Stimulated activated CD8-positive, alpha-beta memory T cell treated with anti-CD3 and anti-CD28 coated beads, Interleukin-7, amount 100 ng/mL, for 24 hours (primary cell): ENCODE data around the gene SERPINI1.

Experiments
- DNase-seq: peaks from one replicate; pipeline ENCODE4 v3.0.0-alpha.2; 2020; ENCODE audit warnings: low read depth

SERPINI1 gene

GRCh38 chr3:167734498-167735232 is 856 bp upstream of the SERPINI1 start, which contains the start of gene PDCD10:
Gene PDCD10 (minus strand): TSS chr3:167734892. CDS start chr3:167720157, 14,735 bp downstream.
- peak; percentile 91 for DNase-seq

- DNase-seq: no peak
Observed at GRCh38 chr3:167736264-167736787, 805 bp downstream of the SERPINI1 start.

GRCh38 chr3:167736997-167737396 is 1.5 kb downstream of the SERPINI1 start:
- DNase-seq: no peak

DNA sequence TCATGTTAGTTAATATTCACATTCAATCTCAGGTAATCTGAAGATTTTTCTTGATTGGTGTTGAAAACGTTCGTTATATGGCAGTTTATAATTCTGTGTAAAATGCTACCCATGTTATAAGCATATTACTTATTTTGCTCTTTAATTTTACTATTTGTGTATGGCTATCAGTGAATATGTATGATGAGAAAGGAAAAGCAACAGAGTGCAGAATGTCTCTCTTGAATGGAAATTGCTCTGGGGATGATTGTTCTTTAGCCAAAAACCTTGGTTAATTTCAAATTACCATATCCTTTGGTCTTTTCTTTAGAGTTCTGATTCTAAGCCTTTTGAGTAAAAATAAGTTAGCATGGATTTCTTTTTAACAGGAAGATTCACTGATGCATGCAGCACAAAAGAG is 2.5 kb downstream of the SERPINI1 start:
- DNase-seq: no peak

DNA sequence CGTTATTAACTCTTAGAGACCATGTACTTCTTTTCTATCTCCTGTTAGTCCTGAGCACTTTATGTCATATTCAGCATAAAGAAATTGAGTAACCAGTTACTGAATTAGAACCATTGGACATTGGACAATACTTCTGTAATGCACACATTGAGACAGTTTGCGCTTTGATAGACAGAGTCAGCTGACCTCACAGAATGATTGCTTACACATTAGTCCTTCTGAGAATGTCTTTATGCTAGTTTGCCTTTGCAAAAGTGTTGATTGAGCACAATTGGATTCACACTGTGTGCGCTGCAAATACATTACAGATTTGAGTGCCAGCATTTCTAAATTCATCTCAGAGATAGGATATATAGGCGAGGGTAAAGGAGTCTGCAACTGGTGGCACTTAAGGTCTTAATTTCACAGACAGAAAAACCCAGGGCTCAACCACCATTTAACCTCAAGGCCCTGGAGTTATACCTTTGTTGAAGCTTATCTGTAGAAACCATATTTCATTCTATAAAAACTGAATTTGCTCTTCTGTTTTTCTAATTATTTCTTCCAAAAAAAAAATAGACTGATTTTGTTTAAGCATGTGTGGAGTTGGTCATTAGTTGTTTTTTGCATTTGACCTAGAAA is 3.8 kb downstream of the SERPINI1 start:
- DNase-seq: no peak

GRCh38 chr3:167740961-167741587 is 5.6 kb downstream of the SERPINI1 start:
- no peak for DNase-seq

GRCh38 chr3:167742338-167742737 is 6.8 kb downstream of the SERPINI1 start:
- DNase-seq: no peak

GRCh38 chr3:167743799-167744198 is 8.3 kb downstream of the SERPINI1 start:
- no peak for DNase-seq

DNA sequence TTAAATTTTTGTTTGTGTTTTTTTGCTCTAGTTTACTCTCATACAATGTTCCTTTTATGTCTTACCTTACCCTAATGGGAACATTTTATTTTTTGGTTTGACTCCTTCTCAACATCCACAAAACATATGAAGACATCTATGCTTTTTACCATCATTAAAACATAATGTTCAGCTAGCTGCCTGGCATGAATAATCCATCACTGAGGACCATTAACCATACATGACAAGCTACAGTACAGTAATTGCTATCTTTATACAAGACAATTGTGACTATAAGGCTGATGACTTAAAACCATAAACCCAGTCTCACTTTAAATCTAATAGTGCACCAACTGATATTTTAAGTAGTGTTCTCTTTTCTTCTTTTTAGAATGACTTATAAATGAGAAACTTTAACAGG is 13.7 kb downstream of the SERPINI1 start:
- DNase-seq: no peak

DNA sequence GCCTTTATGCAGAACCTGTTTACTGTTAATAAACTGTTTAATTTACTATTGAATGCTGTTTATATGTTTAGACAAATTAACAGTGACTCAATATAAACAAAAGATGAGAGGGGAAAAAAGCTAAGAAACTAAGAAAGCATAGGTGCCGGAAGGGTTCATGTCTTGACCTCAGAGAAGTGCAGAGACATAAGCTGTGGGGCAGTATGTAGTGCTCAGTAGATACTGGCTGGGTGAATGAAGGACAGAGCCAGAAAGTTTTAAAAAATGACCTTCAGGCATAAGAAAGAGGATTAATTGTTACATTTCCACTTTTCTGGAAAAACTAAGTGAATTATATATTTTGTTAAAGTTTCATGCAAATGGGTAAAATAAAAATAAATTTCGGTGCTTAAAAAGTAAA is 14.2 kb downstream of the SERPINI1 start:
- no peak for DNase-seq

DNA sequence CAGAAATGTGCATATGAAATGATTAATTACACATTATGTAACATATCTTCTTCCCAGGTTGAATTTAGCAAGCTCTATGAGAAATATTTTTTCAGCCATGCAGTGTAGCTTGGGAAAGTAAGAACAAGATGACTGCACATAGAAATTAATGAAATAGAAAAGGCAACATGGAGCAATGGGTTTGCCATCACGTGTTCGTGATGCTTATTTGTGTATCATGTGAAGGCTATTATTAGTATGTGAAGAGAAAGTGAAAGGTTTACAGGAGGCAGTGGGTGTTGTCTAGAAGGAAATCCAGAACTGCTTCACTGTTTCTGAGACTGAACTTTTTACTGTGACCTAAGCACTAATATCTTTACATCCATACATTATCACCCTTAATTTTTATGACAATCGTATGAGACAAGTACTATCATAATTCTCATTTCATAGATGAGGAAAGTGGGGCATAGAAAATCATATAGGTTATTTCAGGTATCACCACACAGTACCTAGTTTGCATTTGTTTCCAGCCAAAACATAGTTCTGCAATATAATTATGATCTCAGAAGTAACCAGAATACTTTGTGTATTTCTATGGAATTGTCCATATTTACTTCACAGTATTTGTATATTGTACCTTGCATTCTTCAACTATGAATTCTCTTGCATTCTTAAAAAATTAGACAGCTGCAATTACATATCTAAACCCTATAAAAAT is 14.9 kb downstream of the SERPINI1 start:
- no peak for DNase-seq

GRCh38 chr3:167754049-167754448 is 18.5 kb downstream of the SERPINI1 start:
- no peak for DNase-seq

DNA sequence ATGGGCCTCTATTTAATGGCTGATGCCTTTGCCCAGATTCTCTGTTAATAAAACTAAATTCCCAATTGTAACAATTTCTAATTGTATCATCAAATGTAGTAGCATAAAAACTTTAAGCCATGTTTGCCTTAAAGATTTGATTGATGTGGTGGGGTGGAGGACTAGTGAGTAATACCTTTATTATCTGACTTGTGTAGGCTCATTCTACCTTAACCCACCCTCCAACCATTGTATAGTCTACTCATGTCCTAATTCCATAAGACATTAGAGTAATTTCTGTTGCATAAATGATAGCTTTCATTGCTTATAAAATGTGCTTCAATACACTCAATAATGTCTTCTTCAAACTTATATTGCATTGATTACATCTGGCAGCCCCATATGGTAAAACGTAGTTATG is 25.8 kb downstream of the SERPINI1 start:
- no peak for DNase-seq

DNA sequence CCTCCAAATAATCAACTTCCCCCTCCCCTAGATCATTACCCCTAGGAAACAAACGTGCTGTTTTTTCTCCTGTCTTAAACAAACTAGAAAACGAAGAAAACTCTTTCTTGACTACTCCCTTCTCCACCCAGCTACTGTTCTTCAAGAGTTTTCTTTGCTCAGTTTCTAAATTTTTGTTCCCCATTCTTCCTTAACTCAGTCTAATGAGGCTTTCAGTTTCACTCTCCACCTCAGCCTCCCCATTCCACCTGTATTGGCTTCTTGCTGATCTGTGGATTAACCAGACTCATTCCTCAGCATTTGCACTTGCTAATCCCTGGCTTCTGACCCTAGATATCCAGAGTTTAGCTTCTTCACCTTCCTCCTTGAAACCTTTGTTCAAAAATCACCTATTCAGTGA is 26.8 kb downstream of the SERPINI1 start:
- DNase-seq: no peak

DNA sequence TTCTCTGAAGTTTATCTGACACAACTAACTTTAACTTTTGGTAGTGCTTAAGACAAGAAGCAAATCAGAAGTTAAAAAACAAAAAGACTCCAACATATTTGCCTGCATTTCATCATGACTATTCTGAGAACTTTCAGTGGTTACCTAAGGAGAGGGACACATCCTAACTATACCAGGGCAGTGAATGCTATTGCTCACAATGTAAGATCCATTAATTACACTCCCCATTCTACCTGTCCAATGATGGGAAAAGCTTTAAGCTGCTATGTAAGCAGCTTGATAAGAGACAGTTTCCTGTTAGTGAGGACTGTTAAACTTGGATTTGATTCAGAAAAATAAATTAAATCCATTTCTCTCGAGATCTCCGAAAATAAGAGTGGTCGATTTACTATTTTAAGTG is 37.5 kb downstream of the SERPINI1 start:
- DNase-seq: no peak

DNA sequence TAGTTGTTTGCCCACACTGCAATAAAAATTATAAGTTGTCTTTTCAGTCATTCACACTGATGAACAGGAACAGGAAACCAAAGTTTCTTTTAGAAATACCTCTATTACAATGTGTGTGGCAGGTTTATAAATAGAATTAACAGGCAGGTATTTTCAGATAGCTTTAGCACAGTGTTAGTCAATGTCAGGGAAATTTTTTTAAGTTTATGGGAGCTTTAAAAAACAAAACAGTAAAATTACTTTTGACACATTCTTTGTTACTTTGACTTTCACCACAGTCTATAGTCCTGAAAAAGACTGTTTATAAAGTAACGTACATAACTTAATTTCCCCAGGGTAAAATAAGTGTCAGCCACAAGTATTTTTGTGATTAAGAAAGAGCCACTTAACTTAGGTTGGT is 38.1 kb downstream of the SERPINI1 start:
- DNase-seq: no peak

- no peak for DNase-seq
Observed at GRCh38 chr3:167776066-167776685, 40.7 kb downstream of the SERPINI1 start.

GRCh38 chr3:167777356-167777755 is 41.8 kb downstream of the SERPINI1 start:
- no peak for DNase-seq

DNA sequence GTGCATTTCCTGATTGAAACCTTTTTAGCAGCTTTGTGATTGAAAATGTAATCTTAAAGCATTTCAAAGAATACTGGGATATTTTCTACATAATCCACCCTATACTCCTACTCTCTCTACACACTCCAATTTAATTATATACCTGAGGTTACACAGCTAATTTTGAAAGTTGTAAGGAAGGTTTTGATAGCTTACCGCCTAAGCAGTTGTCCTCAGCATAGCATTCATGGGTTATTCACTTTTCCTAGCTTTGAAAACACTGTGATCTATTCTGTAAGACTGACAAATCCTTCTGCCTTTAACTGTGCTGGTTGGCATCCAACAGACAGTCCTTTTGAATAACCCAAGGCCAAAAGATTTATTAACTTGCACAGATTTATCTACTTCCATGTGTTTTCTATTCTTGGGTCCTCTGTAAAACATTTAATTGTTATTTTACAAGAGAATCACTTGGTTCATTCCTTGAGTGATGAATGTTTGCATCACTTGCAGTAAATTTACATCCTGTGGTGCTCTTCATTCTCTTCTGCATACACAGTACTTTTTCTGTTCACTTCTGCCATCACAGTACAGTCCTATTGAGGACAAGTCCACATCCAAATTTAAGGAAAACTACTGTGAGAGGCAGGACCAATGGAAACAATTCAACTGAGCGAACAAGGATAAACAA is 44.8 kb downstream of the SERPINI1 start:
- DNase-seq: no peak

- DNase-seq: no peak
Observed at GRCh38 chr3:167783781-167784180, 48.3 kb downstream of the SERPINI1 start.

GRCh38 chr3:167785790-167786189 is 50.3 kb downstream of the SERPINI1 start:
- DNase-seq: no peak
